Transverse colon (tissue), 4 donors: Measurements from ENCODE around the gene PRICKLE1. TPM values are rescaled to one million over a fixed set of nuclear protein-coding genes. Genes with fewer than 3 reads are reported as not detected.

Experiments
- DNase-seq: peaks from one replicate; pipeline ENCODE4 v3.0.0-alpha.2; 2019
- H3K27ac ChIP-seq, 4 donors: fragments of 200-600 bp; sonication (generic); 2 replicates each; pipeline ENCODE4 v1.5.1; 2016 to 2018; ENCODE audit warnings: inconsistent platforms in 4 of 4
- H3K27me3 ChIP-seq: fragments of 200-600 bp; sonication (generic); 2 replicates; pipeline ENCODE4 v1.5.1; 2017; ENCODE audit warnings: inconsistent platforms
- H3K36me3 ChIP-seq, 4 donors: fragments of 200-600 bp; sonication (generic); 2 replicates each; pipeline ENCODE4 v1.5.1; 2017 to 2019; ENCODE audit warnings: inconsistent platforms in 4 of 4
- H3K4me1 ChIP-seq, 4 donors: fragments of 200-600 bp; sonication (generic); 2 replicates each; pipeline ENCODE4 v1.5.1; 2017 to 2020; ENCODE audit warnings: inconsistent platforms in 4 of 4
- H3K4me3 ChIP-seq, 4 donors: fragments of 200-600 bp; sonication (generic); 1 replicate in 1 of 4; 2 replicates in 3 of 4; pipeline versions ENCODE4 v1.5.1 to v1.6.1; 2017 to 2019; ENCODE audit warnings: inconsistent platforms in 4 of 4
- H3K9me3 ChIP-seq, 2 donors: fragments of 200-600 bp; sonication (generic); 2 replicates each; pipeline ENCODE4 v1.5.1; 2017 to 2019; ENCODE audit warnings: inconsistent platforms in 2 of 2
- EP300 ChIP-seq: sonication (generic); formaldehyde crosslinking; IDR thresholded peaks from one replicate; pipeline ENCODE4 v1.6.1; 2017; ENCODE audit warnings: antibody characterized with exemption, low read depth
- POLR2A ChIP-seq: fragments of 450-650 bp; IDR thresholded peaks from one replicate; pipeline ENCODE4 v1.6.1; 2016; ENCODE audit warnings: antibody characterized with exemption, mild to moderate bottlenecking, moderate library complexity
- POLR2AphosphoS5 ChIP-seq, 3 donors: sonication (generic); formaldehyde crosslinking; IDR thresholded peaks; one replicate each; pipeline ENCODE4 v1.6.1; 2016; ENCODE audit warnings: antibody characterized with exemption in 3 of 3
- WGBS, 2 donors: methylation state at CpG; one replicate each; pipeline ENCODE4 v1.1.5; 2018; ENCODE audit warnings: low coverage in 1 of 2; 5-methylcytosine and 5-hydroxymethylcytosine counted together
- in situ Hi-C, 4 donors: fragments of 200-750 bp; cut with MboI; loops; one replicate each; pipeline versions ENCODE4 v1.15.0 to v1.15.1; 2017; ENCODE audit warnings: low sequenced_read_pairs in 3 of 4, low pct_ligation_motif_present in 1 of 4, low pct_unique_long_range_greater_than_20kb in 1 of 4
- intact Hi-C: fragments of 100-400 bp; cut with DNase I; formaldehyde crosslinking; loops from one replicate; pipeline ENCODE4 v1.15.1; 2023; ENCODE audit warnings: low total_unique reads
- total RNA-seq, 4 donors: library from RNA; depleted of rRNA; stranded (reverse); fragments of >200 nt; gene quantifications; one replicate each; pipeline ENCODE4 v1.1.0, GENCODE V29; 2016
- TF ChIP-seq, protein P1 (sequence below), 5 experiments: fragments of 200-600 bp in 3 of 5; fragments of 450-650 bp in 2 of 5; sonication (generic) in 3 of 5; IDR thresholded peaks; 1 replicate in 2 of 5; 2 replicates in 3 of 5; pipeline ENCODE4 v1.5.1; 2016 to 2017; ENCODE audit warnings: antibody characterized with exemption in 5 of 5, inconsistent platforms in 3 of 5, mild to moderate bottlenecking in 2 of 5, moderate library complexity in 1 of 5

Gene PRICKLE1
- total RNA-seq, 4 donors from 2014 or later: 1.2 to 6.4 (median 2.8) TPM

DNA sequence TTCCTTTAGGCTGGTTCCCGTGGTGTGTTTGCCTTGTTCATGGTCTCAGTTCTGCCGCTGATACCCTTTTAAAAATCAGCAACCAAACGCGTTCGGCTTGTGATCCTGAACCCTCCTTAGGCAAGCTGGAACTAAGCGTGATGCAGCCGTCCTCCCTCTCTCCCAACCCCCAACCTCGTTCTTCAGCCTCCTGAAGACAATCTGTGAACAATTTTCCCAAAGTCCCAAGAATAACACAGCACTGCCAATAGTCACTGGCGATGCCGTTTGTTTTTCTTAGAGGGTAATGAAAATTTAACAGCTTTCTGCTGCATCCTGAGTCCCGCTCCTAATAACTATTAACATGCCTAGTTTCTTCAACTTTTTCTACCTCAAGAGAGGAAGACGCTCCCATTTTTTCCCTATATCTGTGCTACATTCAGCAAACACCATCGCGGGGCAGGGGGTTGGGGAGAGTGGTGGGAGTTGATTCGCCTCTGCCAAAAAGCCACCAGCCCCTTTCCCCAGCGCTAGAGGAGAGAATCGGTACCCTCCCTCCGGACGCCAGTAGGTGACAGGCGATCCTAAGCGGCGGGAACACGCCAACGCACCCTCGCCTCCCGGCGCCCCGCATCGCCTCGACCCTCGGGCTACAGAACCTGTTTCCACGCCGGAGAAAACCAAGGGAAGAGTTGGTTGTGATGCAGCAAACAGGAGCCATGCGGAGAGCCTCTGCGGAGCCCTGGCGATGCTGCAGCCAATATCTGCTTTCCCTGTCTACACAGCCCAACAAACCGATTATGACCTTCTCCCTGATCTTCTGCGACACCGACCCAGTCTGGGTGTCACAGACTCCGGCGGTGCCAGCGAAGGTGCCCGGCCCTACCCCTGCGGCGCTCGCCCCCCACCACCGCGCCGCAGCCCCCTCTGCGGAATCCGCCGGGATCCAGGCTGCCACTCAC, 752 bp downstream of the PRICKLE1 start:
- in situ Hi-C loops: loop anchor here in 1 of 4 donors (25.0 kb wide), 1 partner anchor 101 kb away; no protein-coding TSS in a partner anchor
- H3K36me3 ChIP-seq: no peaks in the 10 kb centered on the region

DNA sequence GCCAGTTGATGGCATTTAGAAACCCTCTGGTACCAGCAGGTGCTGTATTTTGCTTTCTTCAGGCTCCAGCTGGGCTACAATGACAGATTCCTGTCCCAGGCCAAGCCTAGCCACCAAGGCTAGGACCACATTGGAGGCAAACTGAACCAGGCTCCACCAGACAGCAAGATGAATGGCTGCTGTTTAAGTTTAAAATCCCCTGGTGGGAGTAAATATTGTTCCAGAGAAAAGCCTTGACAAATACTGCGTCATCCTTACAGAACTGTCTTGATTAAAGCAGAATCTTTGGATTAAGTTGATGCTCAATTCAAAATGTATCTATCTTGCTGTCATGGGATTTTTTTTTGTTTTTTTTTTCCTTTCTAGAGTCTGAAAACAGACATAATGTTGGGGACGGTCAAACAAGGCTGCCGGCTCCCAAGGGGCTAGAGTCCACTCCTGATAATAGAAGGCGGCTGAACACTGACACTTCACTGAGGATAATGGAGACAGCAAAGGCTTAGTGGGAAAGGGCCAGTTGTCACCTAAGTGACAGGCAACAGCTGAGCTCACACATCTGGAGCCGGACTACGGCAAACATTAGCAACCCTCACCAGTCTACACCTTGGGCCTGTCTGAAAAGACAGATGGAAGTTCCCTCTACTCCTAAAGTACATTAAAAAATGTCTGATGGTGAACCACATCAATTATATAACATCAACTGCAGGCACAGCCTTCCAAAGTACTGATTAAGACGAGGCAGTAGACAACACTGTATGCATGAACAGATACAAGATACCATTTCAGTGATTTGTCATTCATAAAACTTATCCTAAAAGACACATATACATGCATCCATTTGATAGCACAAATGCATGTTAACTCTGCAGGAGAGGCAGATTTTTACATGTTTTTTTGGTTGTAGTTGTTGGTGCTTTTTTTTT, 1.7 kb downstream of the PRICKLE1 start:
- peak overlapping the region; percentile 11 to 79 (median 43) for H3K27ac ChIP-seq
- in situ Hi-C loops: loop anchor here in 1 of 4 donors (25.0 kb wide), 1 partner anchor 101 kb away; no protein-coding TSS in a partner anchor

More for the DNA sequence above, 752 bp downstream of the PRICKLE1 start:
- peak; percentile 13 for DNase-seq
- WGBS, 2 donors: 6 to 12% methylated on average over 13 to 51 of the region's 52 CpGs
- no peaks in the 10 kb centered on the region for H3K9me3 ChIP-seq
- peaks cover 58% of the 10 kb centered on the region for H3K27me3 ChIP-seq
- H3K4me3 ChIP-seq: peak overlapping the region; percentile 48 to 69 (median 58)
- intact Hi-C loops: no loop called here
- TF ChIP-seq, protein P1, sequence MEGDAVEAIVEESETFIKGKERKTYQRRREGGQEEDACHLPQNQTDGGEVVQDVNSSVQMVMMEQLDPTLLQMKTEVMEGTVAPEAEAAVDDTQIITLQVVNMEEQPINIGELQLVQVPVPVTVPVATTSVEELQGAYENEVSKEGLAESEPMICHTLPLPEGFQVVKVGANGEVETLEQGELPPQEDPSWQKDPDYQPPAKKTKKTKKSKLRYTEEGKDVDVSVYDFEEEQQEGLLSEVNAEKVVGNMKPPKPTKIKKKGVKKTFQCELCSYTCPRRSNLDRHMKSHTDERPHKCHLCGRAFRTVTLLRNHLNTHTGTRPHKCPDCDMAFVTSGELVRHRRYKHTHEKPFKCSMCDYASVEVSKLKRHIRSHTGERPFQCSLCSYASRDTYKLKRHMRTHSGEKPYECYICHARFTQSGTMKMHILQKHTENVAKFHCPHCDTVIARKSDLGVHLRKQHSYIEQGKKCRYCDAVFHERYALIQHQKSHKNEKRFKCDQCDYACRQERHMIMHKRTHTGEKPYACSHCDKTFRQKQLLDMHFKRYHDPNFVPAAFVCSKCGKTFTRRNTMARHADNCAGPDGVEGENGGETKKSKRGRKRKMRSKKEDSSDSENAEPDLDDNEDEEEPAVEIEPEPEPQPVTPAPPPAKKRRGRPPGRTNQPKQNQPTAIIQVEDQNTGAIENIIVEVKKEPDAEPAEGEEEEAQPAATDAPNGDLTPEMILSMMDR (IDR thresholded peaks at IDR 0.05): peak in 2 of 5 experiments; percentile 10 to 28
- TF ChIP-seq POLR2AphosphoS5 (IDR thresholded peaks at IDR 0.05): no peak
- H3K27ac ChIP-seq: peak overlapping the region; percentile 43 to 79 (median 51)
- peaks cover 3 to 25% (median 15%) of the 10 kb centered on the region in 4 donors for H3K4me1 ChIP-seq

DNA sequence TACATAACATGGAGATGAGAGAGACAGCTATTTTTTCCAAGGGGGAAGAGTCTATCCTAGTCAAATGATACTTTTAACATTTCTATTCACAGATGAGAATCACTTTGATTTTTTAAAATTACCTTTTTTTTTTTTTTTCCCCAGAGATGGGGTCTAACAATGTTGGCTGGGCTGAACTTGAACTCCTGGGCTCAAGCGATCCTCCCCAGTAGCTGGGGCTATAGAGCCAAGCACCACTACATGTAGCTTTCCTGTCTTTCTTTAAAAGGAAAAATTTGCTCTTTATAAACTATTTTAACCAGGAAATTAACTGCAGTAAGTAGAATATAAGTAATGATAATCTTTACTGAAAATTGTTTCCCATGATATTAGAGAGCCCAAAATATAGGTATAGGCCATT, 3.3 kb downstream of the PRICKLE1 start:
- Histone ChIP-seq H3K4me1 (peaks cover 3 to 25% (median 15%) of the 10 kb centered on the region in 4 donors), H3K36me3 (no peaks in the 10 kb centered on the region), H3K27me3 (peaks cover 54% of the 10 kb centered on the region), H3K9me3 (no peaks in the 10 kb centered on the region), H3K27ac (no peak overlapping the region), H3K4me3 (no peak overlapping the region)
- TF ChIP-seq, protein P1 (IDR thresholded peaks at IDR 0.05): no peak
- TF ChIP-seq POLR2A: no peak
- no peak for TF ChIP-seq EP300
- TF ChIP-seq POLR2AphosphoS5 (IDR thresholded peaks at IDR 0.05): no peak
- 63 to 86% methylated on average over 1 of the region's 1 CpG for whole genome bisulfite sequencing, 2 donors
- DNase-seq: no peak
- intact Hi-C loops: no loop called here
- in situ Hi-C loops: loop anchor here in 1 of 4 donors (25.0 kb wide), 1 partner anchor 99 kb away; no protein-coding TSS in a partner anchor

More for the DNA sequence above, 1.7 kb downstream of the PRICKLE1 start:
- intact Hi-C loops: no loop called here
- H3K4me3 ChIP-seq: peak overlapping the region in 3 of 4 donors; percentile 1 to 65 (median 52)
- no peaks in the 10 kb centered on the region for H3K36me3 ChIP-seq
- DNase-seq: no peak
- H3K4me1 ChIP-seq: peaks cover 3 to 25% (median 15%) of the 10 kb centered on the region in 4 donors
- H3K9me3 ChIP-seq: no peaks in the 10 kb centered on the region
- TF ChIP-seq, protein P1 (IDR thresholded peaks at IDR 0.05): no peak
- peaks cover 59% of the 10 kb centered on the region for H3K27me3 ChIP-seq
- WGBS, 2 donors: 26 to 43% methylated on average over 2 to 7 of the region's 7 CpGs
